Body of pancreas (tissue), 4 donors: ENCODE measurements around the gene SVIP.

Source experiments
- POLR2A ChIP-seq, 3 donors: fragments of 450-650 bp; IDR thresholded peaks; one replicate each; pipeline ENCODE4 v1.6.1; 2016; ENCODE audit warnings: antibody characterized with exemption in 3 of 3, mild to moderate bottlenecking in 2 of 3
- TF ChIP-seq, protein P1 (sequence below), 7 experiments: fragments of 450-650 bp in 4 of 7; fragments of 200-600 bp in 3 of 7; sonication (generic) in 3 of 7; IDR thresholded peaks; one replicate each; pipeline ENCODE4 v1.5.1; 2016 to 2019; ENCODE audit warnings: antibody characterized with exemption in 7 of 7

DNA sequence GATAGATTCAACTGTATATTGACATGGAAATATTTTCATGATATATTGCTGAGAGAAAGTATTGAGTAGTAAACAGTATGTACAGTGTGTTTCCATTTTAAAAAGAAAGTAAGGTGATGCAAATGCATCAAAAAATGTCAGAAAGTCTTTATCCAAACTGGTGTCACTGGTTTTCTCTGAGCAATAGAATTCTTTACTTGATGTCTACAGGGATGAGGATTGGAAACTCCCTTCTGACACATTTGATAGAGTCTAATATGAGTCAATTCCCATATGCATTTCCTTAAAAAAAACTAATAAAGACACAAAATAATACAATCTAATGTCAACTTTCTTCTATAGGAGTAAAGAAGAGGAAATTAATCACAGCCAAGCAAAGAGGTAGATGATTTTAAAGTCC is 49.0 kb upstream of the SVIP start:
- TF ChIP-seq, protein P1, sequence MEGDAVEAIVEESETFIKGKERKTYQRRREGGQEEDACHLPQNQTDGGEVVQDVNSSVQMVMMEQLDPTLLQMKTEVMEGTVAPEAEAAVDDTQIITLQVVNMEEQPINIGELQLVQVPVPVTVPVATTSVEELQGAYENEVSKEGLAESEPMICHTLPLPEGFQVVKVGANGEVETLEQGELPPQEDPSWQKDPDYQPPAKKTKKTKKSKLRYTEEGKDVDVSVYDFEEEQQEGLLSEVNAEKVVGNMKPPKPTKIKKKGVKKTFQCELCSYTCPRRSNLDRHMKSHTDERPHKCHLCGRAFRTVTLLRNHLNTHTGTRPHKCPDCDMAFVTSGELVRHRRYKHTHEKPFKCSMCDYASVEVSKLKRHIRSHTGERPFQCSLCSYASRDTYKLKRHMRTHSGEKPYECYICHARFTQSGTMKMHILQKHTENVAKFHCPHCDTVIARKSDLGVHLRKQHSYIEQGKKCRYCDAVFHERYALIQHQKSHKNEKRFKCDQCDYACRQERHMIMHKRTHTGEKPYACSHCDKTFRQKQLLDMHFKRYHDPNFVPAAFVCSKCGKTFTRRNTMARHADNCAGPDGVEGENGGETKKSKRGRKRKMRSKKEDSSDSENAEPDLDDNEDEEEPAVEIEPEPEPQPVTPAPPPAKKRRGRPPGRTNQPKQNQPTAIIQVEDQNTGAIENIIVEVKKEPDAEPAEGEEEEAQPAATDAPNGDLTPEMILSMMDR (IDR thresholded peaks at IDR 0.05): no peak
- TF ChIP-seq POLR2A (IDR thresholded peaks at IDR 0.05): no peak
